Measurements from ENCODE around the gene PIK3C2G. TPM values are rescaled to one million over a fixed set of nuclear protein-coding genes. Genes with fewer than 3 reads are reported as not detected.

Gene PIK3C2G
- total RNA-seq, 1 experiment from 2014 or later: not detected

DNA sequence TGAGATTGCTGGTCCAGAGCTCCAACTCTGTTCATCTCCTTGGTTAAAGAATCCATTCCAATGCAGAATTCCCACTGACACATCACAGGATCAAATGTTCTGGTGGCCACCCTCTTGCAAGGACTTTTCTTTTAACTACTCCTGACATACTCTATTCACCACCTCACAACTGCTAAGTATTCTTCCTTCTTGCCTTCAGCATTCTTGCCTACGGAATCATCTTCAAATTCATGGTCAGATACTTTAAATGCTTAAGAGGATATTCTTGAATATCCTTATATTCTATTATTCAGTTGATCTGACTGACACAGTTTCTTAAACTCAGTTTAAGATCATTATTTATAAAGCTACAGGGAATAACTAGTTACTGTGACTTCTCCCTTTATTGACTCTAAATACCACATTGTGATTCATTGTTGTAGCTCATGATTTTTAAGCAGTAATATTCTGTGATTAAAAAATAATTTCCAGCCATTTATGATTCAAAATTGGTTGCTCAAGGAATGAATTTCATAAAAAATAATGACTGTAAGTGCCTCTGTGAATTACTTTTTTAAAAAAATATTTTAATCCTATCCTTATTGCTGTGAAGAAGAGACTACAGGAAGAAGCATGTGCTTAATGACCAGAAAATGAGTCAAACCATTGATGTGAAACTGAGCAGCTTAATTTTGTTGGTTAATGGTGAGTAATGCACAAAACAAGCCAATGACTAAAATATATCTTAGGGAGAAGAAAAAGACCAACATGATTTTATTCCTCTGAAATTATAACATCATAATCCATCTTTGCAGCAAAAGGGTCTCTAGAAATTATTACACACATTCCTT lies 207.1 kb downstream of the PIK3C2G start:
- no peak overlapping the region for H3K23ac ChIP-seq (ENCODE audit: insufficient read length, low read depth, low read length)
- no CpG with 5 or more reads among the region's 1 CpG for WGBS (ENCODE audit: extremely low coverage, insufficient read length, low lambda C conversion rate)
- no peak overlapping the region for H3K18ac ChIP-seq (ENCODE audit: insufficient read length, low read depth, low read length)
- no peak overlapping the region for H2BK20ac ChIP-seq (ENCODE audit: low read depth, low read length, poor library complexity, severe bottlenecking)
- H2AFZ ChIP-seq (ENCODE audit: low read length): no peak overlapping the region
- H3K79me1 ChIP-seq (ENCODE audit: insufficient read depth, low read depth, low read length, poor library complexity, severe bottlenecking): no peaks in the 10 kb centered on the region
- Mint-ChIP-seq H3K4me1 (no peaks in the 10 kb centered on the region), H3K27ac (no peak overlapping the region), H3K9me3 (no peaks in the 10 kb centered on the region), H3K36me3 (ENCODE audit: insufficient read depth in 1 of 3, low read depth in 3 of 3) (no peaks in the 10 kb centered on the region), H3K27me3 (ENCODE audit: low read depth) (peaks cover 7% of the 10 kb centered on the region), H3K4me3 (no peak overlapping the region)
- H2BK15ac ChIP-seq (ENCODE audit: low read depth, low read length): no peak overlapping the region
- H3K4ac ChIP-seq (ENCODE audit: low read depth, low read length): no peak overlapping the region
- H3K79me2 ChIP-seq (ENCODE audit: insufficient read depth, low read length): no peaks in the 10 kb centered on the region
- no peak overlapping the region for H2AK5ac ChIP-seq (ENCODE audit: insufficient read length, low read length)
- H4K20me1 ChIP-seq (ENCODE audit: control insufficient read depth, insufficient read depth, insufficient read length): no peaks in the 10 kb centered on the region
- H2BK12ac ChIP-seq (ENCODE audit: insufficient read length, low read depth, low read length): no peak overlapping the region
- no peak overlapping the region for H2BK120ac ChIP-seq (ENCODE audit: low read depth, low read length, poor library complexity, severe bottlenecking)
- TF ChIP-seq CTCF (conservative IDR thresholded peaks at IDR 0.05): no peak
- no peaks in the 10 kb centered on the region for H3K27me3 ChIP-seq (ENCODE audit: insufficient read depth, low read length)
- H3K56ac ChIP-seq (ENCODE audit: insufficient read length, low read depth, low read length): no peak overlapping the region
- no peak overlapping the region for H4K8ac ChIP-seq (replicated peaks; ENCODE audit: insufficient read length, low read depth, low read length)
- no peak for DNase-seq
- H3K9me3 ChIP-seq (ENCODE audit: control insufficient read depth, low read depth, low read length): no peaks in the 10 kb centered on the region
- no peaks in the 10 kb centered on the region for H3K4me1 ChIP-seq (ENCODE audit: insufficient read depth, low read length)
- no peak overlapping the region for H3K14ac ChIP-seq (ENCODE audit: insufficient read depth, low read length)
- H3K27ac ChIP-seq (ENCODE audit: insufficient read length, low read depth, low read length): no peak overlapping the region
- no peaks in the 10 kb centered on the region for H3K23me2 ChIP-seq (ENCODE audit: insufficient read length, low read depth, low read length, poor library complexity, severe bottlenecking)
- no peak overlapping the region for H4K5ac ChIP-seq (ENCODE audit: insufficient read length, low read depth, low read length)
- no peak overlapping the region for H3K9ac ChIP-seq (ENCODE audit: extremely low read depth, insufficient read length, low read length)
- H3K4me2 ChIP-seq (ENCODE audit: insufficient read depth, insufficient read length, low read length): no peak overlapping the region
- H3T11ph ChIP-seq (ENCODE audit: low read length): no peak overlapping the region
- H4K91ac ChIP-seq (ENCODE audit: insufficient read length, low read depth, low read length): no peak overlapping the region
- H2BK5ac ChIP-seq (ENCODE audit: insufficient read length, low read length): no peak overlapping the region
